ENCODE data around the gene MAB21L1.
A peak's percentile ranks its signal among the peaks of the same experiment; 100 is the strongest.

Gene MAB21L1

GRCh38 chr13:35479038-35479492 lies 2.6 kb upstream of the MAB21L1 start:
- DNase-seq = no peak

DNA sequence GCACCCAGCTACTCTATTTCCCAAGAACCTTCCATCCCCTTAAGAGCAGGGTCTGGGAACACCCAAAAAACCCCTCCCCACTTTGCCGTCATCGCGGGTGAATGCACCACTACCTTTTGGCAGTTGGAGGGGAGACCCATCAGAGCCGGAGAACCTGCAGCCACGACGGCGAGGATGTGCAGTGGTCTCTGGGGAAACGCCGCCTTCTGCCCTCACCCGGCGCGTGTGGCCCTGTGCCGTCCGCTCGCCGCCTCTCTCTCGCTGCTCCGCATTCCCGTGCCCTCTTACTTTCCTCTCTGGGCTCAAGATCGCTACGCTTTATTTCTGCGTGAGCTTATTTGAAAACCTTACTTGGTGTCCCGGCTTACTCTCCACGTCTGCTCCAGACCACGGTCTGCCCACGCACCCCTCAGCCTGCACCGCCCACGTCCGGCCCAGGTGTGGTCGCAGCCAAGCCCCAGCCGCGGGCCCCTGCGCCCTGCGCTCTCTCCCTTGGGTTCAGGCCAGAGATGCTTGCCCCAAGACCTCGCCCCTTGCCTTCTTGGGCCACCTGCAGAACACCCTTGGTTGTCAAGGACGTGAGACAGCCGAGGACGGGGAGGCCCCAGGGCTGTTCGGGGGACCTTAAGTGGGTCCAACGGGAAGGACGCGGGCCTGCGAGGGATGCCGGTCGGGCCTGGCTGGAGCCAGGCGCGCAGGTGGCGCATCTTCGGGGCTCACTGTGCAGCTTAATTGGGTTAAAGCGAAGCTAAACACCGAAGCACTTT lies 2.0 kb upstream of the MAB21L1 start:
- DNase-seq = no peak

- DNase-seq = no peak
These were observed 977 bp upstream of the MAB21L1 start for GRCh38 chr13:35477386-35477946.

DNA sequence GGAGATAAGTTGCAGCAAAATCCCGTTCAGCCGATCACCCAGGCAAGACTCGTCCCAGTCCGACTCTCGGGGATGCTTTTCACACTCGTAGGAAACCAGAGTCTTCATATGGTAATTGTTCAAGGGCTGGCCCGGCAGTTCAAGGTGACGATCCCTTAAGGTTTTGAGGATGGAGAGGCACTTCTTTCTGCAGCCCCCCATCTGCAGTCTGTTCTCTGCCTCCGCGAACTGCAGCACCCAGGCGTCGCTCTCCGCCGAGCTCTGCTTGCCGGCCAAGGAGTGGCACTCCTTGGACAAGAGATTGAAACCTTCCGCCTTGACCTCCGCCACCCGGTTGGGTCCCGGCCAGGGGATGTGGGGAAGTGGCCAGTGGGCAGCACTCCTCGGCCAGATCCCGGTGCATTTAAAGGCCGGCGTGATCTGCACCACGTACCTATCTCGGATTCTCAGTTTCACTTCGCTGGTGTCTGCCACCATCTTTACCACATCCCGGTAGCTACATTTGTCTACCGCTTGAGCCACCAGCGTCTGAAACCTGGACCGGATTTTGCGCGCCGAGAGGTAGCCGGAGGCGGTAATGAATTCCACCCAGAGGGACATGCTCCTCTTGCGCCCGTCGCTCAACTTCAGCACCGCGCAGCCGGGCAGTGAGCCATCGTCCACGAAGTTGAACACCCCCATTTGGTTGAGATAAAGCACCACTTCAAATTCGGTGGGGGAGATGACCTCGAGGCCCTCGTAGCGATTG lies 1.1 kb downstream of the MAB21L1 start:
- peak; percentile 49 for DNase-seq

DNA sequence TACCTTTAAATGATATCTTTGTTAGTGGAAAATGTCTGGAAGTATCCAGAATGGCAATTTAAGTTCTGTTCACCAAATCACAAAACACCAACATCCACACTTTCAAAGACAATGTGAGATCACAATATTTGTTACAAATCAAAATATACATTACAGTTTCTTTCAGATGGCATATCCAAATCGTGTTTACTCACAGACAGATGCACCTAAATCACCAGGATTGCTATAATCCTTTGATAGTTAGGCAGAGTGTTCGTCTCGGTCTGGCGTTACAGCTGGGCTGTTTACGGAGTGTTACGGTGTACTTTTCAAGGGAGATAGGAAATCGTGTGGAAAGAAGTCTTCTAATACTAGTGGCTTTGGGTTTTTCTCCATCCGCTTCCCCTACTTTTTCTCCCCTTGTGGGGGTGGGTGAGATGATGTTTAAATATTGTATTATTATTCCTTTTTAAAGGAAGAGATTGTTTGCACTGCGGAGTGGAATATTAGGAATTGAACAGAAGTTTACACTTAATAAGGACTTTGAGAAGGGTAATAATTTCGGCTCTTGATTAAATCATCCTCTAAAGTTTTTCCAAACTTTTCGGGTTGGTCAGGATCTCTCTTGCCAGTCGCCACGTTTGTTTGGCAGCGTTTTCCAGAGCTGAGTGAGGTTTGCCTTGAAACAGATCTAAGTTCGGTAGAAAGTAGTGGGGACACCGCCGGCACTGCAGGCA lies 1.8 kb downstream of the MAB21L1 start:
- DNase-seq = peak; percentile 18

DNA sequence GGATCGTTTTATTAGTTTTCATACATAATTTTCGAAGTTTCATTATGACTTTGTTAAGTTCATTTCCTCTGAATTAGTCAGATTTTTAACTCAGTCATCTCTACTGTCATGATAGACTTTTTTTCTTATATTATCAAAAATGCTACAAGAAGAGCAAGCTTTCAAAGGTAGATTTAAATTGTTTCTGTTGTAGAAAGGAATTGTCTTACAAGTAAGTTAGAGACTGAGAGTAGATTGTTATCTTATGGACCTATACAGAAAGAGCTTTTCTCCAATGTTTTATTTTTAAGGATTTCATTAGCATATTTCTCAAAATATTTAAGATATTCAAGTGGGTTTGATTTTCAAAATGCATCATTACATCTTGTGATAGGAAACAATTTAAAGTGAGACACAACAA lies 2.7 kb downstream of the MAB21L1 start:
- no peak for DNase-seq

GRCh38 chr13:35473206-35473775 lies 3.2 kb downstream of the MAB21L1 start:
- DNase-seq = no peak

DNA sequence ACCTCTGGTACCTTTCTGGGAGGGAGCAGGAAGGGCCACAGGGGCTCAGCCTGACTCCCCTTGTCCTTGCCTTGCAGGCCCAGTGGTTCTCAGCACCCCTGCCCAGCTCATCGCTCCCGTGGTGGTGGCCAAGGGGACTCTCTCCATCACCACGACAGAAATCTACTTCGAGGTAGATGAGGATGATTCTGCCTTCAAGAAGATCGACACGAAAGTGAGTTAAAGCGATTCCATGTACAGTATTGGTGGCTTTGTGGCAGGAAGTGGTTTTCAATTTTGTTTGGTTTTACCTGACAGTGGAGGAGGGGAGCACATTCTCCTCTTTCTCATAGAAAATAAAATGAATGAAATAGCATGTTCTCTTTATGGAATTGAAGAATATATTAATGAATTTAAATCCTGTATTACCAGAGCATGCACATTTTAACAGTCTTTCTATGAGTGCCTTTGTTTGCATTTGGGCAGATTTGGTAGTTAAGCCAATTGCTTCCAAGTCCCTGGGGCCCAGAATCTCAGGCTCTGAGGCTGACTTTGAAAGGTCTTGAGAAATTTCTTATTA lies 4.1 kb downstream of the MAB21L1 start:
- DNase-seq = no peak

- DNase-seq = no peak
These were observed 4.7 kb downstream of the MAB21L1 start for GRCh38 chr13:35471706-35472322.

DNA sequence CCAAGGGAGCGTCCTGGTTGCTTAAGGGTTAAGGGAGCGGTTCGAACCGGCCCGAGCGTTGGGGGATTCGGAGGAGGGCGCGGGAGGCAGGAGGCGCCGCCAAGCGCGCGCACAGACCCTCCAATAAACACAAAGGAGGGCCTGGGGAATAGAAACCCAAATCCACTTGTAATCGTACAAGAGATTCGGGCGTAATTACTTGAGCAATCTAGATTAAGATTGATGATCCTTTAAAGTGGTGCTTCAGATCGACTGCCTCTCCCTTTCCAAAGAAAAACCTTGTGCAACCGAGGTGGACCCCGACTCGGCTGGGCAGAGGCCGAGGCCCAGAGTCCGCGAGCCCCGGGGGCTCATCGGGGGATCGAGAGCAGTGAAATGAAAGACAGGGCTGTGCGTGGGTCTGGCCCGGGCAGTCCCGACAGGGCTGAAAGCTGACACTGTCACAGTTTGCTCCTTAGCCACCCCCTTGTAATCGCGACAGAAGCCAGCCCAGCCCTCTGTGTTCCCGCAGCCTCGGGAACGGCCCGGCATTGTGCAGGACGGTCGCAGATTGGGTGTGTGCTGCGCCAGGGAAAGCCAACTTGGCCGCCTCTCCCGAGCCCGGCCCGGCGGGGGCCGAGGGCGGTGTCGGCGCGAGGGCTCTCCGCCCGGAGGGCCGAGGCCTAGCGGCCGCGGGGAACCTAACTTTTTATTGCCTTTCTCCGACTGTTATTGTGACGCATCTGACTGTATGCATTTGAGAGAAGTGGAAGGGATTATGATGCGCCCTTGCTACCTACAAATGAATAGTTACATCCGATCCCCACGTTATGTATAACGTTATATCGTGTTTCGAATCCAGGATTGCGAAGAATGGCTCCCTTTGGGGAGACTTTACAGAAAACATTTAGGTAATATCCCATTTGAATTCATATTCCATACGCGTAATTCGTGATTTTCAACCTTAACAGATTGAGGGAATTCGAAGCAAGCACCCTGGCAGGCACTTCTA lies 5.5 kb downstream of the MAB21L1 start:
- peak; percentile 37 for DNase-seq

DNA sequence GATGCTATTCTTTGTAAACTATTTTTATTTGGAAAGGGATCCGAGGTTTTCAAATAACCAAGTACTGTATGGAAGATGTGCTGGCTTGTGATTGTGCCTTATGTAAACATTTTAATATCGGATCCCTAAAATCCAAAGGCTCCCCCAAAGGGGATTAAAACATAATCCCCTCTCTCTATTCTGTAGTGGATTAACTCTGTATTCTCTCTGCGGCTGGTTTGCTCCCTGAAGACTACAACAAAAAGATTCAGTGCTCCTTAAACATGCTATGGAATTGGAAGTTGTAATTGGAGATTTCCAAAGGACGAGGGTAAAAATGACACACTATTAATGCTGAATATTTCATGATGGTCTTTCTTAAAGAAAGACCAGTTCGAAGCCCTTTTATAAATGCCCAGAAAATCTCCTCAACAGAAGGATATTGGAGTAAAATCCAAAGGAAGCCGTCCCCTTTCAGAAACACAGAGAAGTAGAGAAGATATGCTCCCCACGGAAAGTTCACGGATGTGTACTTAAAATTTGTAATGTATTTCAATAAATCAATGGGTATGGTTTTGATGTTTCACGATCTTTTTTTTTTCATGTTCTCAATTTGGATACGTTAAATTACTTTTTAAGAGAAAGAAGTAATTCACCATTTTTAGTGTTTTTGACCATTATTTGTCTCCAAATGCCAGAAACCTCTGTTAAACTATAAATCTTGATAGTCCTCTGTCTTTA lies 6.5 kb downstream of the MAB21L1 start:
- DNase-seq = no peak

DNA sequence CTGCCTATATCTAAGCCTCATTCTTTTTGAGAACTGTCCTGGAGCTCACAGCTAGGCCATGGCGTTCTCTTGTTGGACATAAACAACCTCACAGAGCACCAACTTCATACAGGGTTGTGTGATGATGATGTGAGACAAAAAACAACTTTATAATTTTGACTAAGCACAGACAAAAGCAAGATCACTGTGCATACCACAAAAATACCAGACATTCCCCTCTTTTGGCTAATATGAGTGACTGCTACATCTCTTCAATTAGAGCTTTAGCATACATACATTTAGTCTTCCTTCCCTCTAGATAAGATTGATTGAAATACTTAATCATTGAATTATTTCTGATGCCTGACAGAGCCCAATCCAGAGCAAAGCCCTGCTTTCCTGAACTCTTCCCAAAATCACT lies 8.3 kb downstream of the MAB21L1 start:
- DNase-seq = peak; percentile 67

DNA sequence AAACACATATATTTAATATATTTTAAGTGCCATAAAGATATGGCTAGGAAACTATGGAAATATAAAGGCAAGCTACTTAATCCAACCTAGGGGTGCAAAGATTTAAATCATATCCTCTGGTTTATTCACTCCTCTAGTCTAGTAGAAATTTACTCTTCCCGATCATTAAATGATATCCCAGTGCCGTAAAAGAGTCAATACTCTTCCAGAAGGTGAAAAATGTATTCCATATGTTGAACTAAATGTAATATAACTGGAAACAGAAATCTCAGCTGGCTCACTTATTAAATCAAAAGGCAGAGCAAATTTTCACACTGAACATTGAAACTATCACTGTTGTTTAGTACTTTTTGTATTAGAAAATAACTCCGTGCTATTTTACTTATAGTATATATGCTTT lies 11.1 kb downstream of the MAB21L1 start:
- DNase-seq = no peak

- peak; percentile 38 for DNase-seq
These were observed 16.4 kb downstream of the MAB21L1 start for GRCh38 chr13:35460061-35460460.

DNA sequence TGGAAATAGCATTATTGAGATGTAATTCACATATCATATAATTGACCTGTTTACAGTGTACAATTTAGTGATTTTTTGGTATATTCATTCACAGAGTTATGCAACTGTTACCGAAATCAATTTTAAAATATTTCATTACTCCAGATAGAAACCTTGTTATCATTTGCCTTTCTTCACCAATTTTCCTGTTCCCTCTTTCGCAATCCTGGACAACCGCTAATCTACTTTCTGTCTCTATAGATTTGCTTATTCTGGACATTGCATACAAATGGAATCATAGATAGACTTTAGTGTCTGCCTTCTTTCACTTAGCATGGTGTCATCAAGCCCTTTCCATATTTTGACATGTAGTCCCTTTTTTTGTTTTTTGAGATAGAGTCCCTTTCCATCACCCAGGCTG lies 19.2 kb downstream of the MAB21L1 start:
- no peak for DNase-seq

DNA sequence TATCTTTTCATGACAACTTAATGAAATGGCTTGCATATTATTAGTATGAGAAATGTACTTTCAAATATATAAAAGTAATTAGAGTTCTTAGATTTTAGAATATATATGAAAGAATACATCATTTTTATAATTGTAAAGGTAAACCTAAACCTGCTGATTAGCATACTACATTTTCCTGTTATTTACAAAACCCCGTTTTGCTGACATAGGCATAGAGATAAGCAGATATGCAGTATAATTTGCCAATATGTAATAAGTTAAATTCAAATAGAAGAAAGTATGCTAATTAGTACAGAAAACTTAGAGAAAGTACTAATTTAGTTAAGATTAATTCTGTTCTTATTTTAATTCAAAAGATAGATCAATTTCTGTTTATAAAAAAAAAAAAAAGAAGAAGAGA lies 21.5 kb downstream of the MAB21L1 start:
- DNase-seq = no peak

GRCh38 chr13:35449821-35450220 lies 26.7 kb downstream of the MAB21L1 start:
- no peak for DNase-seq

DNA sequence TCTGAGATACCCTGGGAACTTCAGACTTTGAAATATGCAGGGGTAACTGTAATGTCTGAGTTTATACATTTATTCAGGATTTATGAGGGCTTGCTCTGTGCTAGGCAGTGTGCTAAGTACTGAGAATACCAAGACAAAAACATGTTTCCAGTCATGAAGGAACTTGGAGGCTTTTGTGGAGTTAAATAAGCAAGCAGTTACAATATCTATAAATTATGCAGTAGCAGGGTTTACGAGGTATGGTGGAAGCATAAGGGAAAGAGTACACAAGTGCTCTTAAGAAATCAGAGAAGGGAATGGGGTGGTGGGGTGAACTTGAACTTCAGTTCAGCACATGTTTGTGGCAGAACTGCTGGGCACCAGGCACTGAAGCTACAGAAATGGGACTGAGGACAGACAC lies 28.0 kb downstream of the MAB21L1 start:
- DNase-seq = no peak
